BJ (cell line): ENCODE results near the gene PROM1. TPM values are rescaled to one million over a fixed set of nuclear protein-coding genes. Genes with fewer than 3 reads are reported as not detected.

ENCODE experiments used
- CTCF ChIA-PET: fragments of 350-600 bp; formaldehyde crosslinking; extraction: SDS; loops from one replicate; lab custom pipeline; 2021; ENCODE audit warnings: antibody characterized with exemption, inconsistent platforms; lab: Yijun Ruan, JAX
- POLR2A ChIA-PET: fragments of 300-600 bp; sonication (Branson Sonifier 250); formaldehyde crosslinking; extraction: SDS; loops from one replicate; lab custom pipeline; 2021; ENCODE audit warnings: antibody characterized with exemption; lab: Charles Lee
- DNase-seq: peaks from one replicate; pipeline ENCODE4 v3.0.0-alpha.2; 2011; ENCODE audit warnings: low read depth
- H3K27me3 ChIP-seq: 2 replicates; pipeline ENCODE4 v1.6.0; 2011; ENCODE audit warnings: low read length; ENCODE audit not compliant: control insufficient read depth, insufficient read depth
- H3K36me3 ChIP-seq: 2 replicates; pipeline ENCODE4 v1.5.1; 2011; ENCODE audit warnings: low read length; ENCODE audit not compliant: control insufficient read depth, insufficient read depth
- H3K4me3 ChIP-seq: 2 replicates; pipeline ENCODE4 v1.5.1; 2011; ENCODE audit warnings: low read depth, mild to moderate bottlenecking, control low read depth, low read length
- polyA plus RNA-seq: library from polyadenylated mRNA; depleted of rRNA; stranded (reverse); fragments of >200 nt; gene quantifications from 2 replicates; pipeline ENCODE4 v1.2.3, GENCODE V29; 2011
- TF ChIP-seq, protein P1 (sequence below): IDR thresholded peaks from 2 replicates; pipeline ENCODE4 v1.5.1; 2011; ENCODE audit warnings: low read depth, mild to moderate bottlenecking, control low read depth, inconsistent platforms, low read length, moderate library complexity; ENCODE audit not compliant: insufficient read depth

The PROM1 gene
- polyA plus RNA-seq, 1 experiment, result not detected

GRCh38 chr4:16006771-16007446 is 76.9 kb downstream of the PROM1 start:
- TF ChIP-seq, protein P1, sequence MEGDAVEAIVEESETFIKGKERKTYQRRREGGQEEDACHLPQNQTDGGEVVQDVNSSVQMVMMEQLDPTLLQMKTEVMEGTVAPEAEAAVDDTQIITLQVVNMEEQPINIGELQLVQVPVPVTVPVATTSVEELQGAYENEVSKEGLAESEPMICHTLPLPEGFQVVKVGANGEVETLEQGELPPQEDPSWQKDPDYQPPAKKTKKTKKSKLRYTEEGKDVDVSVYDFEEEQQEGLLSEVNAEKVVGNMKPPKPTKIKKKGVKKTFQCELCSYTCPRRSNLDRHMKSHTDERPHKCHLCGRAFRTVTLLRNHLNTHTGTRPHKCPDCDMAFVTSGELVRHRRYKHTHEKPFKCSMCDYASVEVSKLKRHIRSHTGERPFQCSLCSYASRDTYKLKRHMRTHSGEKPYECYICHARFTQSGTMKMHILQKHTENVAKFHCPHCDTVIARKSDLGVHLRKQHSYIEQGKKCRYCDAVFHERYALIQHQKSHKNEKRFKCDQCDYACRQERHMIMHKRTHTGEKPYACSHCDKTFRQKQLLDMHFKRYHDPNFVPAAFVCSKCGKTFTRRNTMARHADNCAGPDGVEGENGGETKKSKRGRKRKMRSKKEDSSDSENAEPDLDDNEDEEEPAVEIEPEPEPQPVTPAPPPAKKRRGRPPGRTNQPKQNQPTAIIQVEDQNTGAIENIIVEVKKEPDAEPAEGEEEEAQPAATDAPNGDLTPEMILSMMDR, result no peak
- H3K4me3 ChIP-seq, result no peak overlapping the region
- POLR2A ChIA-PET, result no interaction called here
- CTCF ChIA-PET, result interaction anchor here (0.7 to 4.5 kb wide), 3 partner anchors 9 to 124 kb away, joined by 3 to 25 read pairs (median 4); no protein-coding TSS in a partner anchor
- peaks cover 2% of the 10 kb centered on the region for H3K27me3 ChIP-seq
- H3K36me3 ChIP-seq, result no peaks in the 10 kb centered on the region
- DNase-seq, result no peak

GRCh38 chr4:16005676-16006075 is 78.1 kb downstream of the PROM1 start:
- CTCF ChIA-PET, result interaction anchor here (1.6 to 4.5 kb wide), 2 partner anchors 14 to 123 kb away, joined by 3 to 25 read pairs; no protein-coding TSS in a partner anchor
- TF ChIP-seq, protein P1, result no peak
- peaks cover 2% of the 10 kb centered on the region for H3K27me3 ChIP-seq
- H3K4me3 ChIP-seq, result no peak overlapping the region
- DNase-seq, result no peak
- POLR2A ChIA-PET, result no interaction called here
- H3K36me3 ChIP-seq, result no peaks in the 10 kb centered on the region

DNA sequence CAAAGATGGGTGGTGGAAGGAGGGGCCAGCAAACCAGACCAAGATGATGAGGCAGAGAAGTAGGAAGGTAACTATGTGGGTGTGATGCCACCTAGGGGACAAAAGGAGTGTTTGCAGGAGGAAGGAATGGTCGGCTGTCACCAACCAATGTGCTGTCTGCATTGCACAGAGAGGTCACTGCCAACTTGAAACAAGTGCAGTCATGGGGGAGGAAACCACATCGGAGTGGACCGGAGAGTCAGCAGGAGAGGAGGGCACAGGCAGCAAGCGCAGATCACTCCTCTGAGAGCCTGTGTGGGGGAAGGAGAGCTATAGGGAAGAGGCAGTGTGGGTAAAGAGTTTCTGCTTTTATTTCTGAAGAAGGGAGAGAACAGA is 82.4 kb downstream of the PROM1 start:
- DNase-seq, result no peak
- ChIA-PET POLR2A (no interaction called here), CTCF (interaction anchor here (0.6 to 4.1 kb wide), 31 partner anchors 9 to 1471 kb away, joined by 3 to 34 read pairs (median 3); partner anchors contain the start of gene FGFBP2)
- H3K4me3 ChIP-seq, result no peak overlapping the region
- no peaks in the 10 kb centered on the region for H3K36me3 ChIP-seq
- H3K27me3 ChIP-seq, result peaks cover 1% of the 10 kb centered on the region
- TF ChIP-seq, protein P1, result peak; percentile 87

- Histone ChIP-seq H3K4me3 (no peak overlapping the region), H3K27me3 (peaks cover 1% of the 10 kb centered on the region; the same call in 1 of the 2 replicates), H3K36me3 (no peaks in the 10 kb centered on the region)
- POLR2A ChIA-PET, result interaction anchor here (0.6 kb wide), 1 partner anchor 114 kb away, joined by 3 read pairs; no protein-coding TSS in a partner anchor
- CTCF ChIA-PET, result interaction anchor here (0.7 to 4.1 kb wide), 23 partner anchors 9 to 1472 kb away, joined by 3 to 34 read pairs (median 4); partner anchors contain the start of gene FGFBP2
- DNase-seq, result no peak
- TF ChIP-seq, protein P1, result no peak
Measured at GRCh38 chr4:16000708-16001483, 82.9 kb downstream of the PROM1 start.

- H3K36me3 ChIP-seq, result no peaks in the 10 kb centered on the region
- TF ChIP-seq, protein P1, result no peak
- ChIA-PET CTCF (interaction anchor here (1.7 to 4.1 kb wide), 3 partner anchors 114 to 191 kb away, joined by 3 to 16 read pairs (median 6); no protein-coding TSS in a partner anchor), POLR2A (no interaction called here)
- peaks cover 6% of the 10 kb centered on the region; the same call in 1 of the 2 replicates for H3K27me3 ChIP-seq
- no peak for DNase-seq
- H3K4me3 ChIP-seq, result no peak overlapping the region
Measured at GRCh38 chr4:15996773-15997172, 87.0 kb downstream of the PROM1 start.
